Umbilical cord (tissue), 2 donors: Measurements from ENCODE around the gene SHISA3. TPM values are rescaled to one million over a fixed set of nuclear protein-coding genes. Genes with fewer than 3 reads are reported as not detected.

Source experiments
- DNase-seq: peaks from one replicate; pipeline ENCODE4 v3.0.0-alpha.2; 2015; ENCODE audit warnings: low spot score
- total RNA-seq: library from RNA; depleted of rRNA; stranded (reverse); fragments of >200 nt; gene quantifications from one replicate; pipeline ENCODE4 v1.2.3, GENCODE V29; 2014; ENCODE audit warnings: low replicate concordance; ENCODE audit not compliant: insufficient read depth

SHISA3 gene
- total RNA-seq, 1 donor from 2014 or later = 0.48 TPM

DNA sequence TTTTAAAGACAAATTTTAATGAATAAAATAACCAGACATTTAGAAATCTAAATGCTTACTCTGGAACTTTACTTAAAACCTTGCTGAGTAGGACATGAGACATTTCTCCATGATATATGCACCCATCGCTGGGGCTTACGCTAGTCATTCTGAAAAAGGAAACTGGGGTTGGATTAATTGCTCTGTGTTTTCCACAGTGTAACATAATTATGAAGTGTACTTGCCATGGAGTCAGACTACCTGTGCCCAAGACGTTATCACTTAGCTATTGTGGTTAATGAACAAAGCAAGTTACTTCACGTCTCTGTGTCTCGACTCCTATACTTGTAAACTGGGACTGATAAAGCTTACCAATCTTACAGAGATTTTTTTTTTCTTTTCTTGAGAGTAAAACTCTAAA lies 47.8 kb downstream of the SHISA3 start:
- no peak for DNase-seq

DNA sequence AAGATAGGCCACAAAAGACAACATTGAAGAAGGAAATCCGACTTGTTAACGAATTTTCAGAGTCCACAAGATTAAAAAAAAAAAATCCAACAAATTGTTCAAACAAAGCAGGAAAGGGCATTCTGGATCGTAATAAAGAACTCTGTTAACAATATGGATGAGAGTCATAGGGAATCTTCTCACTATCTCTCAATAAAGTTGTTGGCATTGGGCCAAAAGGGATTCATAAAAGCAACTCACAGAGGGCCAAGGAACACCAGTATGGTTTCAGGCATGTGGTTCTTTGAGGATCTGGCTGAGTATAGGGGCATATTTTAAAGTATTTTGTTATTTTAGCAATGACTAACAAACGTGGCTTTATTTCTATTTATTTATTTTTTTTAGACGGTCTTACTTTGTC lies 49.5 kb downstream of the SHISA3 start:
- no peak for DNase-seq

Other genes starting within 250 kb of the SHISA3 start
- 1.4 TPM for gene BEND4, start 244.8 kb upstream of the SHISA3 start, total RNA-seq